ENCODE results near the gene MAPK8.

GRCh38 chr10:48353246-48353645 lies 46.8 kb downstream of the MAPK8 start:
- TF ChIP-seq CTCF (IDR thresholded peaks at IDR 0.05; ENCODE audit: low read length), result no peak
- no peak for TF ChIP-seq EZH2 (optimal IDR thresholded peaks at IDR 0.05; ENCODE audit: low read depth, low read length)
- TF ChIP-seq EZH2phosphoT487 (IDR thresholded peaks at IDR 0.05; ENCODE audit: low read length), result no peak

Measured in MM.1S (cell line).